Stimulated activated CD4-positive, alpha-beta T cell treated with anti-CD3 and anti-CD28 coated beads, Interleukin-1b, Interleukin-23, amount 100 ng/mL, for 1 hour (primary cell): ENCODE results near the gene NPHP1.
"Not testable (repeated sequence)": the region's sequence is repeated elsewhere in the genome, so short reads cannot be mapped to it uniquely, and the experiment has no call there.

ENCODE experiments used
- DNase-seq, 2 donors: peaks; one replicate each; pipeline ENCODE4 v3.0.0-alpha.2; 2020; ENCODE audit warnings: low read depth in 2 of 2

Gene NPHP1

DNA sequence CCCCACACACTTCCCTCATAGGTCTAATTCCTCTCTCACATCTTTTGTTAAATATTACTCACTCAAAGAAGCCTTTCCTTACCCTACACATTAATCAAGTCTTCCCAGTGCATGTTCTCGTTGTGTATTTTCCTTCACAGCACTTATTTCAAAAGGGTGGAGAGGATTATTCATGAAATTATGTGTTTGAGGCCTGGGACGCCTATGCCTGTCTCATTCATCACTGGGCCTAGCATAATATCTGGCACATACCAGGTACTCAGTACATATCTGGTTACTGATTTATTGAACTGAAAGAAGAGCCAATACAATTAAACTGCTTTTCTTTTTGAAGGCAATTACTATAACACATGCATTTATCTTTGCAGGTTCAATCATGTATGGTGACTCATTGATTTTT is 74.1 kb downstream of the NPHP1 start:
- no peak for DNase-seq

DNA sequence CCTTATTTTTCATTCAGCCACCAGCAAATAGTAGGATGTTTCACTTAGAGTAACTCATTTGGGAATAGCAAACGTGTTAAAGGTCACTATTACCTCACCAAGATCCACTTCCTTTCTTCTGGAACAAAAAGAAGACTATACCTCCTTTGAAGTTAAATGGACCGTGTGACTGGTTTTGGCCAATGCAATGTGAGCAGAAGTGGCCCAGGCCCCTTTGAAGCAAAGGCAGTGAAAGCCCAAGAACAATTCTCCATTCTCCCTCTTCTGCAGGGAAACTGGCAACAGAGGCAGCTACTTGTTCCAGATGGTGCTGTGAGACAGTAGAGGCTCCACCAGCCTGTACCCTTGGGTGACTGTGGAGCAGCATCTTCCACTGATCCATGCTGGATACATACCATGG is 77.9 kb downstream of the NPHP1 start:
- DNase-seq, result no peak

DNA sequence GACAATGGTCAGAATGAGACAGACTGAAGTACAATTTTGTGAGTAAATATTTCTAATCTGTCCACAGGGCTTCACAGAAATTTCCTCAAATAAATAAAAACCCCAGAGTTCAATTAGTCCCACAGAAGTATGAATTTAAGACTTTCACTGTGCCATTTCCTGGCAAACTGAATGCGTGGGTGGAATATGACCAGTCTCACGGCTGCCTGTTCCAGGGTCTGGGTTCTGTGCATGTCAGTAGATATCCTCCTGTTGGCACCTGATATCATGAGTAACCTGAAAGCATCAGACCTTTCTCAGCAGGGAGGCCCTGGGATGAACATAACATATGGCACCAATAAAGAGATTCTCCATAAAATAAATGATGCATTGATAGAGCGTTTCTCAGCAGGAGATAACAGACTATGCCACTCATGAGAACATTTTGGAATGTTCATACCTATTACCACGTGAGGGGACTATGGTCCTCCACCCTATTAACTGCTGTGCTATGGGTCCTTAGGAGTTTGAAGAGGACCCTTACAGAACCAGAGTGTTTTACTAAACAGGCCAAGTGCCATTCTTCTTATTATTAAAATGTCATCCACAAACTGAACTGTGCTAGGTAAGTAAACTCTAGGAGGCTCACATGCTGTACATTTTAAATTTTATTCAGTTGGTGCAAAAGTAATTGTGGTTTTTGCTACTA is 78.6 kb downstream of the NPHP1 start:
- no peak for DNase-seq

DNA sequence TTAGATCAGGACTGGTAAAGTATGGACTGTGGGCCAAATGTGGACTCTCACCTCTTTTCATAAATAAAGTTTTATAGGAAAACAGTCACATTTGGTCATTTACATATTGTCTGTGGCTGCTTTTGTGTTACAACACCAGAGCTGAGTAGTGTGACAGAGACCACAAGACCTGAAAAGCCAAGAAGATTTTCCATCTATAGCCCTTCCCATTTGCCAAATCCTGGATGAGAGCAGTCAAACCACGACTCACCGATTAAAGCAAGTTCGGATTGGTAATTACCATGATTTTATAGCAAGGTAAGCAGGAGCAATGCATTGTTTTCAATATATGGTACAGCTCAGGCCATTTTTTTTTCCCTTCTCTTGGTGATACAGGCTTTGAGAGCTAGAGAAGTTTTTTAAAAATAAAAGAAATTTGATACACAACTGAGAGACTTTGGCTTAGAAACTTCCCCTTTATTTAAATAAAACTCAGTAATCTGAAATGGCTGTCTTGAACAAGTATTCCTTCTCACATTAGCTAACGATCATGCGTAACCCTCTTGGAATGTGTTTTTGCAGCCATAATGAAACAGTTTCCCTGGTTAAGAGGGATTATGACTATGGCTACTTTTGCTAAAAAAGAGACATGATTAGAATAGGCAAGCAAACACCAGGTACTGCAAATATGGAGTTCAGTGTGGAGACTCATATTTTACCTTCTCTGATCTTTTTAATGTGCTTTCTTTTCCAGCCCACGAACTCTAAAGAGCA is 79.7 kb downstream of the NPHP1 start:
- no peak for DNase-seq

DNA sequence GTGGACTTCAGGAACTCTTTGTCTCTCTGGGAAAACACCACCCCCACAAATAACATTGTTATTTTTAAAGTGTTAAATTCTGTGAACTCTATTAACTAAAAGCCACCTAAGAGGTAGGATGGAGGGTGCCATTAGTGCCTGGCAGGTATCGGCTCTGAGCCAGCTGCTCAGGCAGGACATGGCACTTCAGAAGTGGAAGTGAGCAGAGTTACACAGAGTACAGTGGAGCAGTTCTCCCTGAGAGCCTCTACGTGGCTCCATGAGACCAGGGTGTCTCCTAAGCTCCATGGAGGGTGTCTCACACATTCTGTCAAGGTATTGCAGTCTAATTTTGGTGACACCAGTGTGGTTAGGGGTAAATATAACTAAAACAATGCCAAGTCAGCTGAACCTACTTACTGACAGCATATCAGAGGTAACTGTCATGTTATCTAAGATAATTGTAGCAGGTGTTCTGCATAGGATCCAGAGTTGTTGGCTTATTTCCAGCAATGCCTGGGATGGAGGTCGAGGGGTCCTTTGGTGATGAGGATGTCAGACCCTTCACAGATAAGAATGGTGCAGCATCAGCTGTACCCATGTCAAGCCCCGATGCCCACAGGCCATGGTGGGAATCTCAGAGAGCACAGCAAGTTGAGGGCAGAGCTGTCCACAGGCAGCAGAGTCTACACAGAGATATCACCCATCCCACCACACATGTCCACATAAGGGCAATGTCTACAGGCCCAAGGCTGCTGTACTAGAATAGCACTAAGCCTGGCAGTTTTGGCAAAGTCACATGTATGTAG is 80.6 kb downstream of the NPHP1 start:
- no peak for DNase-seq

DNA sequence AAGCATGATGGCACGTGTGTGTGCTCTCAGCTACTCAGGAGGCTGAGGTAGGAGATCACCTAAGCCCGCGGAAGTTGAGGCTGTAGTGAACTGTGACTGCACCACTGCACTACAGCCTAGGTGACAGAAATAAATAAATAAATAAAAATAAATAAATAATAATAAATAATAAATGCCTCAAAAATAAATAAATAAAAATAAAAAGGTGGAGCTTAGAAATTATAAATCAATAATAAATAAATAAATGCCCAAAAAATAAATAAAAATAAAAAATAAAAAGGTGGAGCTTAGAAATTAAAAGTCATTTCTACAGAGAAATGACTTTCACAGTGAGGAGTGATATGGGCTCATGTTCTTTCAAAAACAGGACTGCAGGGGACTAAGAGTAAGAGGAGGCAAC is 83.2 kb downstream of the NPHP1 start:
- no peak for DNase-seq

DNA sequence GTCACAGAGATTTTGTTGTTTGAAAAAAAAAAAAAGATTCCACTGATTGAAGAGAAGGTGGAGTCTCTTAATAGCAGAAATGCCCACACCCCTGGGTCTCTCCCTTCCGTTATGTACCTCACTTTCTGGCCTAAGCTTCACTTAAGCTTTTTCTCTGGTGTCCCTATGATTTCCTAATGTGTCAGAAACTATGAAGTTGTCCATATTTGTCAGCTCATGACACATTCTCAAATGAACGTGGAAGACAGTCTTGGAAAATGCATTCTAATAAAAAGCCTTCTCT is 83.8 kb downstream of the NPHP1 start:
- DNase-seq, result no peak

DNA sequence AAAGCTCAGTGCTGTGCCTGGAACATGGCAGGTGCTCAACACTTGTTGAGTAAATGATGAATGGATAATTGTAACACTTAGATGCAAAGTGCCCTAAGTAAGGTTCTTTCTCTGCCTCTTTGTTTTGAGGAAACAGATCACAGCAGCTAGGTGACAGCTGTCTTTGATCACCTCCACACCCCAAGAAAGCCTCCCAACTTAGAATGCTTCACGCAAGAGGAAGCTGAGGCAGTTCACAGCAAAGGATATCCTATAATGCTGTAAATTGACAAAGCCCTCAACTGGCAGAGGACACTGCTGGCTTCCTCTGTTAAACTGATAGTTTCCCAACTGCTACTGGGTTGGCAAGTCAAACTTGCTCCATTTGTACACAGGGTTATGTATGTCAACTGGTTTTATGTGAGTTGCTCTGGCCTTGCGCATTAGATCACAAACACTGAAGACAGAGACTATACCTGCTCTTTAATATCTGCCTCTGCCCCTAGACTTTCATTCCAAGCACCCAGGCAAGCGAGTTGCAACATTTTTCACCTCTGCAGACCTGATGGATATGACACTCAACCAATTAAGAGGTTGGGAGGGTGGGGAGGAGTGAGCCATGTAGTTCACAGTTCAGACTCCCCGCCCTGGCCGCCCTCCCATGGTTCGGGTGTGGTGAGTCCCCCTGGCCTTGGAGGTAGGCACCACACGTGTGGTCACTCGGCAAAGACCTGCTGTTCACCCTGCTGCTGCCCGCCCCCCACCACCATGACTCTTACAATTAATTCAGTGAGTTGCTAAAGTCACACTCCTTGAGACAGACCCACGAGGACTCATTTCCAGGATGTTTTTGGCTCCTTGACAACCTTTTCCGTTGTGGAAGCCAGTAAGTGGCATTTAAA is 84.4 kb downstream of the NPHP1 start:
- DNase-seq, result no peak

DNA sequence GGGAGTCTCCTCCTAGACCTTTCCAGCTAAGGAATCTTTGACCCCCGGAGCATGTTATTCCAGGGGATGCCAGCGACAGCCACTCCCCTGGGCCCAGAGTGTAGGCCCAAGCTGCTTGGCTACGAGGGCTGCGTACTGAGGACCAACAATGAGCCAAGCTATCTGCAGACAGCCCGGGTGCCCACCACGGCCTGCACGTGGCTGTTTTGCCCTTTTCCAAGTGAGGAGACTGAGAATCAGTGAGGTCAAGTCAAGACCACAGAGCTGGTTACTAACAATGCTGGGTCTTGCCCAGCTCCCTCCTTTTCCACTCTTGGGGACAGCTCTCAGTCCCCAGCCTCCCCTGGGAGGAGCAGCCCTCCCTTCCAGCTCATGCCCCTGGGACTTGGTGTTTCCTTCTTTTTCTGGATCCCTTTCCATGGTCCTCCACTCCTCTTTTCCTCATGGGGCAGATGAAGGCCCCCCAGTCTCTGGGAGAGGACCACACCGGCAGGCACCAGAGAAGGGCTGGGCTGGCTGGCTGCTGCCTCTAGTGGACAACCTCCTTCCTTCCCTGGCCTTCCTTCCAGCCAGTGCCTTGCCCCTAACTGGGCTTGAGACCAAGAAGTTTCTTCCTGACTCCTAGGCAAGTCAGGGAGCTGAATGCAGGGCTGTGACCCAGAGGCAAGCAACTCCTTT is 88.6 kb downstream of the NPHP1 start:
- no peak for DNase-seq

DNA sequence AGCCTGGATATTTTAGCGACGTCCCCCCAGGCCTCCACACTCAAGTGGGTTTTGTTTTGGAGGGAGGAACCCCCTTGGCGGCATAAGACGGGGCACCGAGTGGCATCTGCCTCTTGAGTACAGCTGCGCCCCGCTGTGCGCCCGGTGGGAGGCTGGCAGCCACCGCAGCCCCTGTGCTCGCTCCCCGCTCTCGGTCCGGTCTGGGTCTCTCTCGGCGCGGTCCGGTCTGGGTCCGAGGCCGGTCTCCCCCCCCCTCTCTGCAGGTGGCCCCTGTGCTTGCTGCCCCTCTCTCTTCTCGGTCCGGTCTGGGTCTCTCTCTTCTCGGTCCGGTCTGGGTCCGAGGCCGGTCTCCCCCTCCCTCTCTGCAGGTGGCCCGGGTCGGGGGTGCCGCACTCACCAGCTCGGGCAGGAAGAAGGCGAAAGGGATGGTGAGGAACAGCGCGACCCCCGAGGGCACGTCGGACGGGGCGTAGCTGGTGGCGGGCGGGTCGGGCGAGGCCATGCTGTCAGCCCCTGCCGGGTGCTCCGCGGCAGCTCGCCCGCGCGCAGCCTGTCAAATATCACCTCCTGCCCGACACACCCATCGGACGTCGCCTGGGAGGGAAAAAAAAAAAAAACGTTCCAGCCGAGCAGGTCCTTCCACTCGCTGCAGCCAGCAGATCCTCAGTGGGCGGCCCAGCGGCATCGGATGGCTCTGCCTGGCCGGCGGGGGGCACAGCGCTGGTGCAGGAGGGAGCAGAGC is 89.4 kb downstream of the NPHP1 start, which contains the start of gene MALL:
TSS of gene MALL (minus strand) at position 532 of the 742 bp plus-strand sequence. CDS start at position 502, 30 bp downstream.
- no peak for DNase-seq

DNA sequence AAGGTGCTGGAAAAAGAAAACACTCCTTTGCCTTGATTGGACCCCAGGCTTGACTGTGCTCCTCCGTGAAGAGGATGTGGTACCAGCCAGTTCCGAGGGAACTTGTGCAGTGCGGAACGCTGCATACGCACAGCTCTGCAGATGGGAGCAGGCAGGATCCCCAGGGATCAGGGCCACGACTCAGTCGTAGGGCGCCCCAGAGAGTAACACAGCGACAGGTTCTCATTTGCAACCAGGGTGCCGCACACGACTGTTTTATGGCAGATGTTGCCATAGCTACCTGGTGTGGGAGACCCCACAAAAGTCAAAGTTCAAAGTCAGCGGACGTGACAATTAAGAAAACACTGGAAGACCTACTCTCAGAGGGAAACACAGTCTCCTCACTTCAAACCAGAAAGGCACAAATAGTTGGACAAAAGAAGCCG is 90.0 kb downstream of the NPHP1 start:
- DNase-seq, result no peak

DNA sequence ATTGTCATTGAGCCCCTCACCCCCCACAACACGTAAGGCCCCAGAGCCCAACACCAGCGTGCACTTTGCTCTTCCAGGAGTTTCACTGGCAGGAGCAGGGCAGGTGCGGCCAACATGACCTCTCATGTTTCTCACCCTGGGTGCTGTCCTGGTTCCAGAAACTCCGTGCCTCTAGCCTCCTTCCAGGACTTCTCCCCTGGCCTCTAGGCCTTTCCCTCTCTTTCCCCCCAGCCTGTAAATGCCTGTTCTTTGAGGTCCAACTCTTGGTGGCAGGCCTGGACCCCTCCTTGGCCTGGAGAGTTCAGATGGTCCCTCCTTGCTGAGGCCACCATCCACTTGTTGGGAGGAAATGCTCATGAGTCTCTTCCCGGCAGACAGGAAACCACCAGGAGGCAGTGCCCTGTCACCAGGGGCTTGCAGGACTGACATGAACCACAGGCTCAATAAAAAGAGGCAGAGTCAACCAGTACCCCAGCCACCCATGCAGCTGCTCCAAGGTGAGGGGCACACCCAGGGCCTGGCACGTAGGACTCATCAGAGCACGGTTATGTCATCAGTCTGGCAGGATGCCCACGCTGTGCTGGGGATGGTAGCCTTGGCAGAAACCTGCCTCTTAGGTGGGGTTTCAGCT is 90.7 kb downstream of the NPHP1 start:
- DNase-seq, result no peak

DNA sequence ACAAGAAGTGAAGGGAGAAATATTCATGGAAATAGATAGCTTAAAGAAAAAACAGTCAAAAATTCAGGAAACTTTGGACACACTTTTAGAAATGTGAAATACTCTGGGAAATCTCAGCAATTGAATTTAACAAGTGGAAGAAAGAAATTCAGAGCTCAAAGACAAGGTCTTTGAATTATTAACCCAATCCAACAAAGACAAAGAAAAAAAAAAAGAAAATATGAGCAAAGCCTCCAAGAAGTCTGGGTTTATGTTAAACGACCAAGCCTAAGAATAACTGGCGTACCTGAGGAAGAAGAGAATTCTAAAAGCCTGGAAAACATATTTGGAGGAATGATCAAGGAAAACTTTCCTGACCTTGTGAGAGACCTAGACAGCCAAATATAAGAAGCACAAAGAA is 96.5 kb downstream of the NPHP1 start:
- not testable (repeated sequence) for DNase-seq

DNA sequence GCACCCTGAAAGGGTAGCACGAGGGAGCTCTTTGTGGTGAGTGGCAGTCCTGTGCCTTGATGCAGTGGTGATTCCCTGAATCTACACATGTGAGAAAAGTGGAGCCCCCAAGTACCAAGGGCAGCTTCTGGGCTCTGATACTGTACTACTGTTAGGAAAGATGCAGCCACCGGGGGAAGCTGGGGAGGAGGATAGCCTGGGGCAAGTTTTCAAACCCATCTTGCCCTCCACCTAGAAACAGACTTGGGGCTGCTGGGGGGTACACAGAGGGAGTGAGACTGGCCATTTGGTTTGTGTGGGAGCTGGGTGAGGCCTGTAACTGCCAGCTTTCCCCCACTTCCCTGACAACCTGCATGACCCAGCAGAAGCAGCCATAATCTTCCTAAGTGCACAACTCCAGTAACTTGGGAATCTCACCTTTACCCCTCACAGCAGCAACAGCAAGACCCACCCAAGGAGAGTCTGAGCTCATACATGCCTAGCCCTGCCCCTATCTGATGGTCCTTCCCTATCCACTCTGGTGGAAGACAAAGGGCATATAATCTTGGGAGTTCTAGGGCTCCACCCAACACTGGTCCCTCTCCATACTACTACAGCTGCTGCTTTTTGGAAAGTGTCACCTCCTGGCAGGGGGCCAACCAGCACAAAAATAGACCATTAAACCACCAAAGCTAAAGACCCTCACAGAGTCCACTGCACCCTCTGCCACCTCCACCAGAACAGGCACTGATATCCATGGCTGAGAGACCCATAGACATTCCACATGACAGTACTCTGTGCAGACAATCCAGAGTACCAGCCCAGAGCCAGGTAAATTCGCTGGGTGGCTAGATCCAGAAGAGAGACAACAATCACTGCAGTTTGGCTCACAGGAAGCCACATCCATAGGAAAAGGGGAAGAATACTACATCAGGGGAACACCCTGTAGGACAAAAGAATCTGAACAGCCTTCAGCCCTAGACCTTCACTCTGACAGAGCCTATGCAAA is 97.4 kb downstream of the NPHP1 start:
- no peak for DNase-seq

DNA sequence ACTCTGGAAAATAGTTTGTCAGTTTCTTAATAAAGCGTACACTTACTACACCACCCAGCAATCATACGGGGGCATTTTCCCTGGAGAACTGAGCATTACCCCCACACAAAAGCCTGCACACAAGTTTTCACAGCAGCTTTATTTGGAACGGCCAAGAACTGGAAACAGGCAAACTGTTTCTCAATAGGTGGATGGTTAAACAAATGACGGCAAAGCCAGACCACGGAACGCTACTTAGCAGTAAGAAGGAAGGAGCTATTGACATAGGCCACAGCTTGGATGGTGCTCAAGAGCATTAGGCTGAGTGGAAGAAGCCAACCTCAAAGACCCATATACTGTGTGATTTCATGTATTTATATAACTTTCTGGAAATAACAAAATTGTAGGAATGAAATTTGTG is 98.2 kb downstream of the NPHP1 start:
- DNase-seq, result no peak

DNA sequence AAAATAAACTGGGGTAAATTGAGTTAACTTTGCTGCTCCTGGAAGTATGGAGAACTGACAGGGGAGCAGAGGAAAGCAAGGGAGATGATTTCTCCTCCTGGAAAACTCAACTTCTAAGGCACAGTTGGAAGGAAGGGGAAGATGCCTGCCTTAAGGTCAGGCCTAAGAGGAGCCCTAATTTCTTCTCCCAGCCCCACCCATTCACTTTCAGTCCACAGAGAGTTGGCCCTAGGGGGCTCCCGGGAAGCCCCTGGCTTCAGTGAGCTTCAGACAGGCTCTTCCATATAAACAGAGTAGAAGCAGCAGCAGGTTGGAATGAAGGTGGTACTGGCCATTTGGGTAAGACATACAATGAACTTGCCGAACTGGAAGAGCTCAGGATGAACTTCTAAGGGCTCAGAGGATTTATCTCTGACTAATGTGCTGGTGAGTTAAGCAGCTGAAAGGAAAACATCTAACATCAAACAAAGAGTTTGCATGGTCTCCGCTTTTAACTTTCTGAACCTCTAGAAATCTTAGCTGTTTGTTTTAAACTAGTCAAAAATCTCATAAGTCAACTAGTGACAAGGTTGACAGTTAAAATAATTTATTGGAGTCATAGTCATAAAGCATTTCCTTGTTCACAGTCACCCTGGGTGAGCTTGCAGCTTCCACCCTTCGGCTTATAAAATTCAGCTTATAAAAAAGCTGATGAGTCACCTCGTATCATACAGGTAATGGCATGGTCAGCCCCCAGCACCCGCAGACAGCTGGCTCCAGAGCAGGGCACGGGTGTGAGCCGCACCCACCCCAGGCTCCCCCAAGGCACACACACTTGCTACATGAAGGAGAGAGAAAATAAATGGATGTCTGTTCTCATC is 99.0 kb downstream of the NPHP1 start:
- no peak for DNase-seq

DNA sequence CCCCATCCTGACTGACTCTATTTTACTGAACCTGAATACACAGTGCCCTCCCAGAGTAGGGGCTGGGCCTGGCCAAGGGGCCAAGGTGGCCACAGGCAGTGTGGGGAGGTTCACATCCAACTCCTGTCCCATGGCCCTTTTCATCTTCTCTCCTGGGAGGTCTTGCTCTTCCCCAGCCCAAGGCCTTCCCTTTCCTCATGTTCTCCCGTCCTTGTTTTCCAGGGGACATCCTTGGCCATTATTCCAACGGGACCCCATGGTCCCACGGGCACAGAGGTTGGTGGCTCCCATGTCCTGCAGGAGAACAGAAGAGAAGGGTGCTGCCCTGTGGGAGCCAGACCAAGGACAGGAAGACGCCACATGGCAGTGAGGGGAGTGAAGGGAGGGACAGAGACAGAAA is 99.6 kb downstream of the NPHP1 start:
- no peak for DNase-seq
